Smooth muscle cell (in vitro differentiated cells): ENCODE measurements around the gene PHF13. TPM values are rescaled to one million over a fixed set of nuclear protein-coding genes. Genes with fewer than 3 reads are reported as not detected.

Experiments
- DNase-seq: peaks from one replicate; lab custom pipeline; 2025; ENCODE audit not compliant: unreplicated experiment; lab: John Stamatoyannopoulos, UW
- H2AFZ ChIP-seq: fragments of 200-600 bp; sonication (generic); 2 replicates; pipeline ENCODE4 v1.6.0; 2016; ENCODE audit warnings: antibody characterized with exemption, low read depth, mild to moderate bottlenecking
- H3F3A ChIP-seq: fragments of 200-600 bp; sonication (generic); 2 replicates; pipeline ENCODE4 v1.6.0; 2017; ENCODE audit warnings: antibody characterized with exemption, low read depth
- H3K27ac ChIP-seq: fragments of 200-600 bp; sonication (generic); 2 replicates; pipeline ENCODE4 v1.5.1; 2016; ENCODE audit warnings: low read depth, mild to moderate bottlenecking
- H3K27me3 ChIP-seq: fragments of 200-600 bp; sonication (generic); 2 replicates; pipeline ENCODE4 v1.6.1; 2016; ENCODE audit warnings: low read depth, mild to moderate bottlenecking
- H3K36me3 ChIP-seq: fragments of 200-600 bp; sonication (generic); 2 replicates; pipeline ENCODE4 v1.5.1; 2016; ENCODE audit warnings: low read depth
- H3K4me1 ChIP-seq: fragments of 200-600 bp; sonication (generic); 2 replicates; pipeline ENCODE4 v1.5.1; 2016; ENCODE audit warnings: low read depth
- H3K4me2 ChIP-seq: fragments of 200-600 bp; sonication (generic); 2 replicates; pipeline ENCODE4 v1.6.0; 2016; ENCODE audit warnings: mild to moderate bottlenecking
- H3K4me3 ChIP-seq: fragments of 200-600 bp; sonication (generic); 2 replicates; pipeline ENCODE4 v1.5.1; 2016; ENCODE audit warnings: mild to moderate bottlenecking
- H3K79me2 ChIP-seq: fragments of 200-600 bp; sonication (generic); 2 replicates; pipeline ENCODE4 v1.6.0; 2016; ENCODE audit warnings: low read depth, mild to moderate bottlenecking
- H3K9ac ChIP-seq: fragments of 200-600 bp; sonication (generic); 2 replicates; pipeline ENCODE4 v1.6.0; 2016; ENCODE audit warnings: low read depth
- H3K9me3 ChIP-seq: fragments of 200-600 bp; sonication (generic); replicated peaks from 2 replicates; pipeline ENCODE4 v1.5.1; 2016; ENCODE audit warnings: low read depth
- H4K20me1 ChIP-seq: fragments of 200-600 bp; sonication (generic); 2 replicates; pipeline ENCODE4 v1.6.0; 2016; ENCODE audit warnings: low read depth
- CTCF ChIP-seq: fragments of 200-600 bp; sonication (generic); IDR thresholded peaks from 2 replicates; pipeline ENCODE4 v1.5.1; 2017; ENCODE audit warnings: borderline replicate concordance, mild to moderate bottlenecking, antibody characterized with exemption; ENCODE audit not compliant: insufficient read depth, poor library complexity, severe bottlenecking
- WGBS: methylation state at CpG from one replicate; pipeline ENCODE4 v1.1.7; 2016; ENCODE audit warnings: low lambda C conversion rate; 5-methylcytosine and 5-hydroxymethylcytosine counted together
- polyA plus RNA-seq: library from polyadenylated mRNA; unstranded; fragments of >200 nt; fragmentation: Nextera tagmentation; extraction: Ambion mirVana; gene quantifications from 2 replicates; pipeline ENCODE4 v1.2.1, GENCODE V29; 2016
- total RNA-seq: library from RNA; depleted of rRNA; stranded (reverse); fragments of >200 nt; gene quantifications from 2 replicates; pipeline ENCODE4 v1.2.3, GENCODE V29; 2014

The PHF13 gene
- total RNA-seq, result 10.2 and 10.4 TPM in 2 replicates
- 12.3 and 14.0 TPM in 2 replicates for polyA plus RNA-seq

- WGBS, result under 1% methylated on average over 30 of the region's 84 CpGs
- Histone ChIP-seq H3F3A (peaks cover 3% of the 10 kb centered on the region), H3K9me3 (no peaks in the 10 kb centered on the region), H3K79me2 (peaks cover 62% of the 10 kb centered on the region), H3K9ac (peak within 1 kb of the TSS; percentile 91), H3K4me3 (peak within 1 kb of the TSS; percentile 98), H4K20me1 (peaks cover 34% of the 10 kb centered on the region), H3K27ac (peak within 1 kb of the TSS; percentile 91), H3K4me2 (peak within 1 kb of the TSS; percentile 98), H3K4me1 (peaks cover 3% of the 10 kb centered on the region), H3K36me3 (no peaks in the 10 kb centered on the region), H3K27me3 (no peaks in the 10 kb centered on the region), H2AFZ (peak within 1 kb of the TSS; percentile 92)
- TF ChIP-seq CTCF, result no peak
- peak; percentile 99 for DNase-seq
Measured at GRCh38 chr1:6613361-6614018, at the start of gene PHF13. PHF13 (plus strand) TSS chr1:6613731; CDS start chr1:6614067, 336 bp downstream.

- no peak overlapping the region for H3K9ac ChIP-seq
- peaks cover 13% of the 10 kb centered on the region for H3K27me3 ChIP-seq
- no peak overlapping the region for H3K27ac ChIP-seq
- no peaks in the 10 kb centered on the region for H3K79me2 ChIP-seq
- no peak overlapping the region for H3K4me3 ChIP-seq
- H3K4me1 ChIP-seq, result no peaks in the 10 kb centered on the region
- no peaks in the 10 kb centered on the region for H3K9me3 ChIP-seq
- no peaks in the 10 kb centered on the region for H3F3A ChIP-seq
- H3K4me2 ChIP-seq, result no peak overlapping the region
- no peak for TF ChIP-seq CTCF
- no peak for DNase-seq
- no peaks in the 10 kb centered on the region for H3K36me3 ChIP-seq
- no peaks in the 10 kb centered on the region for H4K20me1 ChIP-seq
- no peak overlapping the region for H2AFZ ChIP-seq
- WGBS, result 94% methylated on average over 11 of the region's 11 CpGs
Measured at GRCh38 chr1:6569033-6569432, 44.5 kb upstream of the PHF13 start.

- Histone ChIP-seq H3K4me1 (no peaks in the 10 kb centered on the region), H3K79me2 (no peaks in the 10 kb centered on the region), H4K20me1 (no peaks in the 10 kb centered on the region), H3K36me3 (no peaks in the 10 kb centered on the region), H3F3A (no peaks in the 10 kb centered on the region), H3K27ac (no peak overlapping the region), H3K9me3 (no peaks in the 10 kb centered on the region), H3K9ac (no peak overlapping the region), H3K27me3 (peaks cover 7% of the 10 kb centered on the region), H3K4me3 (no peak overlapping the region), H3K4me2 (no peak overlapping the region), H2AFZ (no peak overlapping the region)
- WGBS, result 90% methylated on average over 3 of the region's 3 CpGs
- no peak for TF ChIP-seq CTCF
- DNase-seq, result no peak
Measured at GRCh38 chr1:6570100-6570499, 43.4 kb upstream of the PHF13 start.

GRCh38 chr1:6570987-6571386 is 42.5 kb upstream of the PHF13 start:
- no peaks in the 10 kb centered on the region for H3K27me3 ChIP-seq
- DNase-seq, result no peak
- no peaks in the 10 kb centered on the region for H4K20me1 ChIP-seq
- no peak overlapping the region for H3K9ac ChIP-seq
- 73% methylated on average over 5 of the region's 5 CpGs for WGBS
- no peaks in the 10 kb centered on the region for H3K9me3 ChIP-seq
- H3K4me1 ChIP-seq, result no peaks in the 10 kb centered on the region
- H3K36me3 ChIP-seq, result no peaks in the 10 kb centered on the region
- no peak overlapping the region for H3K4me3 ChIP-seq
- no peaks in the 10 kb centered on the region for H3K79me2 ChIP-seq
- no peak overlapping the region for H3K4me2 ChIP-seq
- TF ChIP-seq CTCF, result no peak
- H3K27ac ChIP-seq, result no peak overlapping the region
- no peaks in the 10 kb centered on the region for H3F3A ChIP-seq
- H2AFZ ChIP-seq, result no peak overlapping the region
